Kidney (tissue), 14 donors: Measurements from ENCODE around the gene DENND5B. TPM values are rescaled to one million over a fixed set of nuclear protein-coding genes. Genes with fewer than 3 reads are reported as not detected.

Experiments used
- DNase-seq, 5 donors: peaks; one replicate each; pipeline ENCODE4 v3.0.0-alpha.2; 2013 to 2020
- FAIRE-seq: peaks from 2 replicates; lab custom pipeline; 2012; peaks lifted over from hg19 to GRCh38; lab: Jason Lieb, UNC
- H3K27ac ChIP-seq, 2 donors: one replicate each; pipeline ENCODE4 v1.7.0; 2013; ENCODE audit warnings: low read depth in 2 of 2, low read length in 2 of 2, inconsistent platforms in 1 of 2
- H3K27me3 ChIP-seq: one replicate; pipeline ENCODE4 v1.7.1; 2013; ENCODE audit warnings: low read length, inconsistent platforms; ENCODE audit not compliant: control insufficient read depth, insufficient read depth
- H3K36me3 ChIP-seq, 3 donors: one replicate each; pipeline versions ENCODE4 v1.7.0 to v1.7.1; 2013; ENCODE audit warnings: low read length in 3 of 3, control low read depth in 1 of 3, inconsistent platforms in 1 of 3; ENCODE audit not compliant: insufficient read depth in 3 of 3, control insufficient read depth in 2 of 3
- H3K4me1 ChIP-seq, 3 donors: one replicate each; pipeline versions ENCODE4 v1.7.0 to v1.7.1; 2013; ENCODE audit warnings: low read length in 3 of 3, inconsistent platforms in 1 of 3, low read depth in 1 of 3; ENCODE audit not compliant: control insufficient read depth in 2 of 3, insufficient read depth in 2 of 3
- H3K4me3 ChIP-seq, 3 donors: one replicate each; pipeline versions ENCODE4 v1.7.0 to v1.8.1; 2013; ENCODE audit warnings: low read length in 3 of 3, control low read depth in 1 of 3, inconsistent platforms in 1 of 3
- H3K9ac ChIP-seq, 3 donors: one replicate each; pipeline versions ENCODE4 v1.7.0 to v1.7.1; 2013; ENCODE audit warnings: low read length in 3 of 3, control low read depth in 1 of 3, inconsistent platforms in 1 of 3
- H3K9me3 ChIP-seq, 3 donors: one replicate each; pipeline versions ENCODE4 v1.7.0 to v1.7.1; 2013; ENCODE audit warnings: low read length in 3 of 3, control low read depth in 1 of 3, inconsistent platforms in 1 of 3; ENCODE audit not compliant: control insufficient read depth in 2 of 3, insufficient read depth in 1 of 3
- intact Hi-C: fragments of 100-400 bp; cut with DNase I; formaldehyde crosslinking; loops from one replicate; pipeline ENCODE4 v1.11.1; 2022
- polyA plus RNA-seq: library from polyadenylated mRNA; stranded (reverse); fragments of 350-450 nt; fragmentation: Illumina TruSeq; extraction: RNeasy Lipid Tissue Mini Kit (QIAGEN cat#74804); gene quantifications from one replicate; pipeline ENCODE4 v1.2.3, GENCODE V29; 2014; ENCODE audit warnings: low read depth, low replicate concordance; ENCODE audit not compliant: insufficient read depth
- total RNA-seq: library from RNA; stranded (reverse); fragmentation: NEBNext Ultra II Directional; extraction: Animal tissue kit (Norgen Biotek cat#: 25700); gene quantifications from one replicate; pipeline ENCODE4 v1.2.1, GENCODE V29; 2021
- TF ChIP-seq, protein P1 (sequence below): IDR thresholded peaks from 3 replicates; pipeline ENCODE4 v1.5.1; 2012; ENCODE audit warnings: mild to moderate bottlenecking, moderate library complexity, borderline replicate concordance; ENCODE audit not compliant: insufficient read depth; ENCODE audit errors: extremely low read depth
- donor health status: control.
- donor health status: control.
- donor health status: control.
- donor health status: control.
- donor health status: control.
- donor health status: DM: yes; HTN: yes; CAD: no.
- donor health status: Normal renal cell carcinoma (clear cell type).

DENND5B gene
- total and polyA plus RNA-seq, 2 donors from 2014 or later: 2.9 to 14.1 TPM

DNA sequence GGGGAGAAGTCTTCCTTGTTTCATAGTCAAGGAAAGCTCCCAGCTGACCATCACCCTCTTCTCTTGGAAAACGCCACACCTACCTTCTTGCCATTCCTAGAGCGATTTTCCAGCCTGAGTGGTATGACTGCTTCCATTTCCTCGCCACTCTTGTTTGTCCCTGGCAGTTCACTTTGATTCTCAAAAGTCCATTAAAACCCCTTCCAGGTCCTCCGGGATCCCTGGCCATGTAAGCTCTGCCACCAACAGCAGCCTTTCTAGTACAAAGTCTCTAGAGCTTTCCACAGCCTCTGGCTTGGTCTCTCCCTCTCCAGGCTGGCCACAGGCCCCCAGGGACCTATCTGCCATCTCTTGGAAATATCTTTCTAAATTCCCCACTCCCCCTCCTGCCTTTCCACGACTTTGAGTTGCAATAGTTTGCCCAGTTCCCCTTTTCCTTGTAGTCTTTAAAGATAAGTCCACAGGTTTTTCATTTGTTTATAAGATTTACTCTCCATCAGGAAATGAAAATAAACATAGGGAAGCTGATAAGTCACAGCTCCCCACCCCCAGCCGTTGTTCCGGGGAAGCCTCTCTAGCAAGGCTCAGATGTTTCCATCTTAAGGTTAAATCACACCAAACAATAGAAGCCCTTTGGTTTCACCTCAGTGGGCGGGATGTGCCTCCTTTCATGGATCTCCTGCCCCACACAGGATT lies 222.1 kb downstream of the DENND5B start:
- Histone ChIP-seq H3K9me3 (no peaks in the 10 kb centered on the region), H3K27ac (no peak overlapping the region), H3K9ac (no peak overlapping the region), H3K4me3 (no peak overlapping the region), H3K4me1 (peaks cover 6 to 10% (median 9%) of the 10 kb centered on the region in 3 donors), H3K27me3 (no peaks in the 10 kb centered on the region), H3K36me3 (no peaks in the 10 kb centered on the region)
- no peak for FAIRE-seq
- intact Hi-C loops: no loop called here
- peak in 4 of 5 donors; percentile 52 to 75 (median 65) for DNase-seq
- TF ChIP-seq, protein P1, sequence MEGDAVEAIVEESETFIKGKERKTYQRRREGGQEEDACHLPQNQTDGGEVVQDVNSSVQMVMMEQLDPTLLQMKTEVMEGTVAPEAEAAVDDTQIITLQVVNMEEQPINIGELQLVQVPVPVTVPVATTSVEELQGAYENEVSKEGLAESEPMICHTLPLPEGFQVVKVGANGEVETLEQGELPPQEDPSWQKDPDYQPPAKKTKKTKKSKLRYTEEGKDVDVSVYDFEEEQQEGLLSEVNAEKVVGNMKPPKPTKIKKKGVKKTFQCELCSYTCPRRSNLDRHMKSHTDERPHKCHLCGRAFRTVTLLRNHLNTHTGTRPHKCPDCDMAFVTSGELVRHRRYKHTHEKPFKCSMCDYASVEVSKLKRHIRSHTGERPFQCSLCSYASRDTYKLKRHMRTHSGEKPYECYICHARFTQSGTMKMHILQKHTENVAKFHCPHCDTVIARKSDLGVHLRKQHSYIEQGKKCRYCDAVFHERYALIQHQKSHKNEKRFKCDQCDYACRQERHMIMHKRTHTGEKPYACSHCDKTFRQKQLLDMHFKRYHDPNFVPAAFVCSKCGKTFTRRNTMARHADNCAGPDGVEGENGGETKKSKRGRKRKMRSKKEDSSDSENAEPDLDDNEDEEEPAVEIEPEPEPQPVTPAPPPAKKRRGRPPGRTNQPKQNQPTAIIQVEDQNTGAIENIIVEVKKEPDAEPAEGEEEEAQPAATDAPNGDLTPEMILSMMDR: no peak

DNA sequence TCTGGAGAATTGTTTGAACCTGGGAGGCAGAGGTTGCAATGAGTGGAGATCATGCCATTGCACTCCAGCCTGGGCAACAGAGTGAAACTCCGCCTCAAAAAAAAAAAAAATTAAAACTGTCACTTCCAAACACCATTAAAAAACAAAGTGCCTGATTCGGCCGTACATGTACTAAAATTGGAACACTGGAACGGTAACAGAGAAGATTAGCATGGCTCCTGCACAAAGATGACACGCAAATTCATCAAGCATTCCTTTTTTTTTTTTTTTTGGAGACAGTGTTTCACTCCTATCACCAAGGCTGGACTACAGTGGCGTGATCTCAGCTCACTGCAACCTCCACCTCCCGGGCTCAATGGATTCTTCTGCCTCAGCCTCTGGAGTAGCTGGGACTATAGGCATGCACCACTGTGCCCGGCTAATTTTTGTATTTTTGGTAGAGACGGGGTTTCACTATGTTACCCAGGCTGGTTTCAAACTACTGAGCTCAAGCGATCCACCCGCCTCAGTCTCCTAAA lies 224.8 kb downstream of the DENND5B start:
- H3K27ac ChIP-seq: no peak overlapping the region
- TF ChIP-seq, protein P1: no peak
- no peaks in the 10 kb centered on the region for H3K36me3 ChIP-seq
- DNase-seq (no peak), FAIRE-seq (no peak)
- no peaks in the 10 kb centered on the region for H3K27me3 ChIP-seq
- no peaks in the 10 kb centered on the region for H3K9me3 ChIP-seq
- no peak overlapping the region for H3K9ac ChIP-seq
- H3K4me1 ChIP-seq: peaks cover 6 to 16% (median 10%) of the 10 kb centered on the region in 3 donors
- no peak overlapping the region for H3K4me3 ChIP-seq
- intact Hi-C loops: no loop called here

DNA sequence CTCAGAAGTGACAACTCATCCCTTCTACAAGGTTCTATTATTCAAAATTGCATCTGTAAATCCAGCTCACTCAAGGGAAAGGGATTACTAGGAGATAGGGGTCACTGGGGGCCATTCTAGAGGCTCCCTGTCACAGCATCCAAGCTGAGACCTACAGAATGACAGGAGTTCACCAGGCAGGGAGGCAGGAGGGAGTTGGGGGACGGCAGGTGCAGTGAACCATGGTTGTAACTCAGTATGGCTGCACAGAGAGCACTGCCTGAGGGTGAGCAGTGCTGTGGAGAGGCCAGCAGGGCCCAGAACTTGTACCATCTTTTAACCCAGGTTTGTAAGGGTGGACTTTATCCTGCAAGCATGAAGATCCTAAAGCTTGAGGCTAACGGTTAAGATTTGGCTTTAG lies 227.1 kb downstream of the DENND5B start:
- no peaks in the 10 kb centered on the region for H3K9me3 ChIP-seq
- no peaks in the 10 kb centered on the region for H3K27me3 ChIP-seq
- no peak overlapping the region for H3K9ac ChIP-seq
- intact Hi-C loops: no loop called here
- no peak overlapping the region for H3K27ac ChIP-seq
- peaks cover 0 to 8% (median 3%) of the 10 kb centered on the region in 3 donors for H3K4me1 ChIP-seq
- TF ChIP-seq, protein P1: no peak
- no peaks in the 10 kb centered on the region for H3K36me3 ChIP-seq
- no peak overlapping the region for H3K4me3 ChIP-seq
- FAIRE-seq (no peak), DNase-seq (peak in 4 of 5 donors; percentile 59 to 68 (median 64))
